Measurements from ENCODE around the gene PAOX.
A peak's percentile ranks its signal among the peaks of the same experiment; 100 is the strongest.
"Not testable (repeated sequence)": the region's sequence is repeated elsewhere in the genome, so short reads cannot be mapped to it uniquely, and the experiment has no call there.

The PAOX gene

DNA sequence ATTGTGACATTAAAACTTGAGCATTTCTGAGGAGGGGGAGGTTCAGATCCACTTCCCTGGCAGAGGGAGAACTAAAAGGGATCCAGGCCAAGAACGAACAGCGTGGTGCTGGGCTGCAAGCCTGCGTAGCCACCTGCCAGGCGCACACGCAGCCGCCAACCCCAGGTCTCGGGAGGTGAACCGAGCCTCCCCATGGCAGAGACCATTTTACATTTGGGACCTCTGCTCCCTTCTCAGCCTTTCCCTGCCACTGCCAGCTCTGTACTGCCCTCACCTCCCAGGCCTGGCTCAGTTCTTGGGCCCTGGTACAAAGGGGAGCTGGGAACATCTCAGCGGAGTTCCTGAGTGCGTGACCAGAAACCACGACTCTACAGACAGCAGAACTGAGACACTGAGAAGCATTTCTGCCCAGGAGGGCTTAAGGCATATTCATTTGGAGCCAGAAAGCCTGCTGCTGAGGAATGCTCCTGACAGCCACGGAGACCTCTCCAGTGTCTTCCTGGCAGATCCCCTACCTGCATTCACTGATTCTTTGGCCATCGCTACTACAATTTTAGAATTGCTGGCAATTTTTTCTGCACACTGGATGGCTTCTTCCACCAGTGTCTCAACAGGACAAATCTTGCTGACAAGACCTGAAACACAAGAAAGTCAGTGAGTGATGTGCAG is 13.5 kb upstream of the PAOX start:
- H3K4me3 ChIP-seq (ENCODE audit: low read length in 2 of 2): no peak overlapping the region
- no peak overlapping the region for H3K9ac ChIP-seq (ENCODE audit: low read length in 2 of 2)
- H3K9me3 ChIP-seq (ENCODE audit: control insufficient read depth in 2 of 2, low read length in 2 of 2): no peaks in the 10 kb centered on the region
- H3K36me3 ChIP-seq (ENCODE audit: control insufficient read depth in 2 of 2, insufficient read depth in 2 of 2, low read length in 2 of 2): peaks cover 36 to 61% of the 10 kb centered on the region in 2 donors
- no peak overlapping the region for H3K27ac ChIP-seq (ENCODE audit: low read length)
- H3K4me1 ChIP-seq (ENCODE audit: control insufficient read depth, insufficient read depth, low read length): no peaks in the 10 kb centered on the region
- no peaks in the 10 kb centered on the region for H3K27me3 ChIP-seq (ENCODE audit: control insufficient read depth in 1 of 2, insufficient read depth in 2 of 2, low read length in 2 of 2)

DNA sequence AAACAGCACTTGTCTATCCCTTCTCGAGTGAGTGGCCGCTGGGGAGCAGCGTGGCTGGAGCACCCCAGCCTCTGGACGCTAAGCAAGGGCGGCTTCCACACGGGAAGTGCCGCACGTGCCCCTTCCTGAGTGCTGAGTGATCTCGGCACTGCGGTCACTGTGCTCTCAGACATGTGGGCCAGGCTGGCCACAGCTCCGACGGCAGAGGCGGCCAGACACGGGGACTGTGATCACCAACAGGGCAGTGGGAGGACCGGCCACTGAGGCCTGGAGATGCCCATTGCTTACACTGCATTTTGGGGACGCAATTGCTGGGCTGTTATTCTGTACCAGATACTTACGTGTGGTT is 13.0 kb upstream of the PAOX start:
- Histone ChIP-seq H3K36me3 (ENCODE audit: control insufficient read depth in 2 of 2, insufficient read depth in 2 of 2, low read length in 2 of 2) (peaks cover 38 to 61% of the 10 kb centered on the region in 2 donors), H3K27me3 (ENCODE audit: control insufficient read depth in 1 of 2, insufficient read depth in 2 of 2, low read length in 2 of 2) (no peaks in the 10 kb centered on the region), H3K4me3 (ENCODE audit: low read length in 2 of 2) (no peak overlapping the region), H3K9ac (ENCODE audit: low read length in 2 of 2) (no peak overlapping the region), H3K9me3 (ENCODE audit: control insufficient read depth in 2 of 2, low read length in 2 of 2) (no peaks in the 10 kb centered on the region), H3K27ac (ENCODE audit: low read length) (no peak overlapping the region), H3K4me1 (ENCODE audit: control insufficient read depth, insufficient read depth, low read length) (no peaks in the 10 kb centered on the region)

DNA sequence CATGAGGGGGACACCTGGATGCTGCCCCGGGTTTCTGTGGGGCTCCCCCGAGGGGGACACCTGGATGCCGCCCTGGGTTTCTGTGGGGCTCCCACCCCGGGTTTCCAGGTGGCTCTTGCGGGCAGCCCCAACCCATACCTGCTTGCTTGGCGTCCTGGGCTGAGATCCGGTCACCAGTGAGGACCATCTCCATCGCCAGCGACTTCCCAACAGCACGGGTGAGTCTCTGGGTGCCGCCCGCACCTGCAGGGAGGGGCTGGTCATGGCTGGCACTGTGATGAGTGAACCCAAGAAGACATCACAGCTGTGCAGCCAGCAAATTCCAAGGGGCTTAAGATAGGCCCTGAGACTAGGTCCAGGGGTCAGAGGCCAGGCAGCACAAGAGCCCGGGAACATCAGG is 12.3 kb upstream of the PAOX start:
- no peak overlapping the region for H3K27ac ChIP-seq (ENCODE audit: low read length)
- no peaks in the 10 kb centered on the region for H3K9me3 ChIP-seq (ENCODE audit: control insufficient read depth in 2 of 2, low read length in 2 of 2)
- peaks cover 38 to 61% of the 10 kb centered on the region in 2 donors for H3K36me3 ChIP-seq (ENCODE audit: control insufficient read depth in 2 of 2, insufficient read depth in 2 of 2, low read length in 2 of 2)
- no peaks in the 10 kb centered on the region for H3K4me1 ChIP-seq (ENCODE audit: control insufficient read depth, insufficient read depth, low read length)
- H3K9ac ChIP-seq (ENCODE audit: low read length in 2 of 2): no peak overlapping the region
- H3K27me3 ChIP-seq (ENCODE audit: control insufficient read depth in 1 of 2, insufficient read depth in 2 of 2, low read length in 2 of 2): no peaks in the 10 kb centered on the region
- H3K4me3 ChIP-seq (ENCODE audit: low read length in 2 of 2): no peak overlapping the region

GRCh38 chr10:133367461-133367860 is 11.6 kb upstream of the PAOX start:
- H3K27me3 ChIP-seq (ENCODE audit: control insufficient read depth in 1 of 2, insufficient read depth in 2 of 2, low read length in 2 of 2); H3K4me3 ChIP-seq (ENCODE audit: low read length in 2 of 2); H3K27ac ChIP-seq (ENCODE audit: low read length); H3K4me1 ChIP-seq (ENCODE audit: control insufficient read depth, insufficient read depth, low read length); H3K9ac ChIP-seq (ENCODE audit: low read length in 2 of 2); H3K9me3 ChIP-seq (ENCODE audit: control insufficient read depth in 2 of 2, low read length in 2 of 2): not testable (repeated sequence)
- peaks cover 32 to 54% of the 10 kb centered on the region in 2 donors for H3K36me3 ChIP-seq (ENCODE audit: control insufficient read depth in 2 of 2, insufficient read depth in 2 of 2, low read length in 2 of 2)

GRCh38 chr10:133368153-133368552 is 10.9 kb upstream of the PAOX start:
- H3K36me3 ChIP-seq (ENCODE audit: control insufficient read depth in 2 of 2, insufficient read depth in 2 of 2, low read length in 2 of 2): peaks cover 29 to 48% of the 10 kb centered on the region in 2 donors
- H3K4me3 ChIP-seq (ENCODE audit: low read length in 2 of 2): no peak overlapping the region
- H3K9ac ChIP-seq (ENCODE audit: low read length in 2 of 2): no peak overlapping the region
- peaks cover 6% of the 10 kb centered on the region for H3K4me1 ChIP-seq (ENCODE audit: control insufficient read depth, insufficient read depth, low read length)
- no peaks in the 10 kb centered on the region for H3K27me3 ChIP-seq (ENCODE audit: control insufficient read depth in 1 of 2, insufficient read depth in 2 of 2, low read length in 2 of 2)
- H3K9me3 ChIP-seq (ENCODE audit: control insufficient read depth in 2 of 2, low read length in 2 of 2): no peaks in the 10 kb centered on the region
- no peak overlapping the region for H3K27ac ChIP-seq (ENCODE audit: low read length)

- no peak overlapping the region for H3K9ac ChIP-seq (ENCODE audit: low read length in 2 of 2)
- no peak overlapping the region for H3K4me3 ChIP-seq (ENCODE audit: low read length in 2 of 2)
- H3K9me3 ChIP-seq (ENCODE audit: control insufficient read depth in 2 of 2, low read length in 2 of 2): no peaks in the 10 kb centered on the region
- peaks cover 13% of the 10 kb centered on the region for H3K4me1 ChIP-seq (ENCODE audit: control insufficient read depth, insufficient read depth, low read length)
- no peaks in the 10 kb centered on the region for H3K27me3 ChIP-seq (ENCODE audit: control insufficient read depth in 1 of 2, insufficient read depth in 2 of 2, low read length in 2 of 2)
- H3K36me3 ChIP-seq (ENCODE audit: control insufficient read depth in 2 of 2, insufficient read depth in 2 of 2, low read length in 2 of 2): peaks cover 29 to 43% of the 10 kb centered on the region in 2 donors
- no peak overlapping the region for H3K27ac ChIP-seq (ENCODE audit: low read length)
Observed at GRCh38 chr10:133370030-133370786, 8.9 kb upstream of the PAOX start.

DNA sequence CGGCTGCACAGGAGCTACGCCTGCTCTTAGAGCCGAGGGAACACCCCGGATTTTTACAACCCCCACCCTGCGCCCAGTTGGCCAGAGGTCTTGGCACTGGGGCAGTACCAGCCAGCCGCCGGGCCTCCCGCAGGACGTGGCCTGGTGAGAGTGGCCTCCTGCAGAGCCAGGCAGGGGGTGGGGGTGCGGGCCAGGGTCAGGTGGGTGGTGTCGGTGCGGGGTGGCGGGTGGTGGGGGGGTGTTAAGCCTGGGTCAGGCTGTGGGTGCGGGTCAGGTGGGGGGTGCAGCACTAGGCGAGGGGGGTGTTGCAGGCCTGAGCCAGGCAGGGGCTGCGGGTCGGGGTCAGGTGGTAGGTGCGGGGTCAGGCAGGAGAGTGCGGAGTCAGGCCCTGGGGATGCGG is 6.6 kb upstream of the PAOX start:
- H3K27ac ChIP-seq (ENCODE audit: low read length): no peak overlapping the region

DNA sequence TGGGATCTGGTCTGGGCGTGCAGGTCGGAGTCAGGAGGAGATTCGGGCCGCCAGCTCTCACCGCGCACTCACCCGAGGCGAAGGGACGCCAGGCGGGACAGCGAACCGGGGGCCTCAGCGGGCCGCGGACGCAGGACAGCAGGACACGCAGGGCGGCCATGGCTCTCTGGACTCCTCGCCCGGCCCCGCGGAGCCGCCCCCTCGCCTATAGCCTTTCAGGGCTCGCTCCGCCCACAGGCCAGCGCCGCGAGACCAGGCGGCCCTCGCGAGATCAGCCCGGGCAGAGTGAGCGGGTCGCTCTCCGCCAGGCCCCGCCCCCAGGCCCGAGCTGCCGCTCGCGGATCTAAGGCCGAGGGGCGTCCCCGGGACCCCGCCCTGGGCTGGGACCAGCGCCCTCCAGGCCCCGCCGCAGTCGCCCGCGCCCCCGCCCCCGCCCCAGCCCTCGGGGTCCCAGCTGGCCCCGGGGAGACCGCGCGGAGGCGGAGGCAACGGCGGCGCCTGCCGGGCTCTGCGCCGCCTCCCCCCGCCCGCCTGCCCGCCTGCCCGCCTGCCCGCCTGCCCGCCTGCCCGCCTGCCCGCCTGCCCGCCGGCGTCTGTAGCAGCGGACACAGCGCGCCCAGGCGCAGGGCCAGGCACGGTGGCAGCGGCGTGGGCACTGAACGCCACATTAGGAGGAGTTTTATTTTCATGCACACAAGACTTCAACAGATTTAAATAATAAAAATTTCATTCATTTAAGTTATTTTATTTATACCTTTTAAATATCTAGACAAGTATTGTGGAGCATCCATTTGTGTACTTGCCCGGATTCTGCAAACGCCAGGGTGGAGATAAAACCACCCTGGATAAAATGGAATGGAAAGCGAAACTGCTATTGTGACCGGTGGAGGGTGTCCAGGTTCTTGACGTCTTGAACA is 5.6 kb upstream of the PAOX start, which contains the start of gene ECHS1:
Gene ECHS1 (minus strand): TSS at position 181 of the 917 bp plus-strand sequence. CDS start 21 bp downstream, at position 160.
- H3K36me3 ChIP-seq (ENCODE audit: control insufficient read depth in 2 of 2, insufficient read depth in 2 of 2, low read length in 2 of 2): peaks cover 12 to 19% of the 10 kb centered on the region in 2 donors
- peaks cover 19% of the 10 kb centered on the region for H3K4me1 ChIP-seq (ENCODE audit: control insufficient read depth, insufficient read depth, low read length)
- peak within 1 kb of the TSS; percentile 57 to 74 for H3K4me3 ChIP-seq (ENCODE audit: low read length in 2 of 2)
- H3K27ac ChIP-seq (ENCODE audit: low read length): peak within 1 kb of the TSS; percentile 55
- H3K9ac ChIP-seq (ENCODE audit: low read length in 2 of 2): peak within 1 kb of the TSS; percentile 53 to 71
- H3K27me3 ChIP-seq (ENCODE audit: control insufficient read depth in 1 of 2, insufficient read depth in 2 of 2, low read length in 2 of 2): no peaks in the 10 kb centered on the region
- no peaks in the 10 kb centered on the region for H3K9me3 ChIP-seq (ENCODE audit: control insufficient read depth in 2 of 2, low read length in 2 of 2)

More for the DNA sequence above, 6.6 kb upstream of the PAOX start:
- Histone ChIP-seq H3K4me3 (ENCODE audit: low read length in 2 of 2) (peak overlapping the region in 1 of 2 donors; percentile 40), H3K27me3 (ENCODE audit: control insufficient read depth in 1 of 2, insufficient read depth in 2 of 2, low read length in 2 of 2) (no peaks in the 10 kb centered on the region), H3K4me1 (ENCODE audit: control insufficient read depth, insufficient read depth, low read length) (peaks cover 14% of the 10 kb centered on the region), H3K9me3 (ENCODE audit: control insufficient read depth in 2 of 2, low read length in 2 of 2) (no peaks in the 10 kb centered on the region), H3K36me3 (ENCODE audit: control insufficient read depth in 2 of 2, insufficient read depth in 2 of 2, low read length in 2 of 2) (peaks cover 15 to 24% of the 10 kb centered on the region in 2 donors), H3K9ac (ENCODE audit: low read length in 2 of 2) (no peak overlapping the region)

DNA sequence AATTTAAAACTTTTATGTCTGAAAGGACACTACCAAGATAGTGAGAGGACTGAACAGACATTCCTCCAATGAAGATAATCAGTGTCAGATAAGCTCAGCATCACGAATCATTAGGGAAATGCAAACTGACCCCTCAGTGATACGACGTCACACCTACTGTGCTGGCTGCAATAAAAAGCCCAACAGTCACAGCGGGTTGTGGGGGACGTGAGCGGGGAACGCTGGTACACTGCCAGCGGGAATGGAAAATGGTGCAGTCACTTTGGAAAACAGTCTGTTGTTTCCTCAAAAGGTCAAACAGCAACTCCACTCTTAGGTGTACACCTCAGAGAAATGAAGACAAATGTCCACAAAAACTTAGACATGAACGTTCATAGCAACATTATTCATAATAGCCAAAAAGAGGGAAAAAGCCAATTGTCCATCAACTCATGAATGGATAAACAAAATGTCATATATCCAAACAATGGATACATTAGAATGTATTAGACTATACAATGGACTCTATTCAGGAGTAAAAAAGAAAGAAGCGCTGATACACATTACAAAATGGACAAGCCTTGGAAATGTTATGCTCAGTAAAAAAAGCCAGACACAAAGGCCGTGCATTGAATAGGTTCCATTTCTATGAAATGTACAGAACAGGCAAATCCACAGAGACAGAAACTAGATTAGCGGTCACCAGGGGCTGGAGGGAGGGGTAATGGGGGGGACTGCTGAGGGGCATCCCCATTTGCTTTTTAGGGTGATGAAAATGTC is 3.5 kb upstream of the PAOX start:
- Histone ChIP-seq H3K4me3 (ENCODE audit: low read length in 2 of 2) (no peak overlapping the region), H3K9ac (ENCODE audit: low read length in 2 of 2) (no peak overlapping the region)

DNA sequence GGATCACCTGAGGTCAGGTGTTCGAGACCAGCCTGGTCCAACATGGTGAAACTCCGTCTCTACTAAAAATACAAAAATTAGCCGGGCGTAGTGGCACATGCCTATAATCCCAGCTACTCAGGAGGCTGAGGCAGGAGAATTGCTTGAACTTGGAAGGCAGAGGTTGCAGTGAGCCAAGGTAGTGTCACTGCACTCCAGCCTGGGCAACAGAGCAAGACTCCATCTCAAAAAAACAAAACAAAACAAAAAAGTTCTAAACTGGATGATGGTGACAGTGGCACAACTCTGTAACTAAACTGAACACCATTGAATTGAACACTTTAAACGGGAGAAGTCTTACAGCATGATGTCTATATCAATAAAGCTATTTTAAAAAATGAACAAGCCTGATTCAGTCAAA is 2.9 kb upstream of the PAOX start:
- H3K27ac ChIP-seq (ENCODE audit: low read length); H3K27me3 ChIP-seq (ENCODE audit: control insufficient read depth in 1 of 2, insufficient read depth in 2 of 2, low read length in 2 of 2); H3K9ac ChIP-seq (ENCODE audit: low read length in 2 of 2); H3K36me3 ChIP-seq (ENCODE audit: control insufficient read depth in 2 of 2, insufficient read depth in 2 of 2, low read length in 2 of 2); H3K9me3 ChIP-seq (ENCODE audit: control insufficient read depth in 2 of 2, low read length in 2 of 2); H3K4me3 ChIP-seq (ENCODE audit: low read length in 2 of 2): not testable (repeated sequence)
- H3K4me1 ChIP-seq (ENCODE audit: control insufficient read depth, insufficient read depth, low read length): peaks cover 29% of the 10 kb centered on the region

More for the DNA sequence above, 3.5 kb upstream of the PAOX start:
- H3K36me3 ChIP-seq (ENCODE audit: control insufficient read depth in 2 of 2, insufficient read depth in 2 of 2, low read length in 2 of 2): peaks cover 0 to 2% of the 10 kb centered on the region in 2 donors
- H3K4me1 ChIP-seq (ENCODE audit: control insufficient read depth, insufficient read depth, low read length): peaks cover 29% of the 10 kb centered on the region
- H3K27ac ChIP-seq (ENCODE audit: low read length): no peak overlapping the region
- no peaks in the 10 kb centered on the region for H3K27me3 ChIP-seq (ENCODE audit: control insufficient read depth in 1 of 2, insufficient read depth in 2 of 2, low read length in 2 of 2)
- no peaks in the 10 kb centered on the region for H3K9me3 ChIP-seq (ENCODE audit: control insufficient read depth in 2 of 2, low read length in 2 of 2)
